K562 (cell line): ENCODE results near the gene IGSF23. TPM values are rescaled to one million over a fixed set of nuclear protein-coding genes. Genes with fewer than 3 reads are reported as not detected.

Experiments used
- ATAC-seq: fragments of 200-7000 bp; cut with Tn5 transposase; 3 replicates; pipeline ENCODE4 v1.9.1; 2020; ENCODE audit warnings: moderate library complexity
- BruUV-seq: library from RNA; stranded (reverse); fragments of 400-500 nt; replicated peaks from 2 replicates; lab custom pipeline; 2021; lab: Mats Ljungman, UMichigan
- CTCF ChIA-PET: fragments of 300-600 bp; formaldehyde crosslinking; extraction: SDS; loops from one replicate; lab custom pipeline; 2021; ENCODE audit warnings: low intra/inter-chr PET ratio; lab: Yijun Ruan, JAX
- POLR2A ChIA-PET: fragments of 300-600, 350-650 bp; sonication (Branson Sonifier 250); formaldehyde crosslinking; extraction: SDS; loops from one replicate; lab custom pipeline; 2021; ENCODE audit warnings: antibody characterized with exemption, inconsistent platforms; lab: Yijun Ruan, JAX
- DNase-seq, 4 experiments: peaks; one replicate each; pipeline versions ENCODE4 v3.0.0 to v3.0.0-alpha.2; 2011 to 2018; ENCODE audit warnings: low spot score in 3 of 4, mixed read lengths in 3 of 4; ENCODE audit errors: extremely low read depth in 1 of 4
- FAIRE-seq: peaks from 2 replicates; lab custom pipeline; 2011; peaks lifted over from hg19 to GRCh38; lab: Jason Lieb, UNC
- H2AFZ ChIP-seq: 2 replicates; pipeline ENCODE4 v1.6.0; 2011; ENCODE audit warnings: low read depth, low read length, control low read depth, inconsistent platforms
- H3K27ac ChIP-seq: fragments of 200-600 bp; 3 replicates; pipeline ENCODE4 v1.8.0; 2011; ENCODE audit warnings: low read depth, mild to moderate bottlenecking, control low read depth, inconsistent platforms, low read length, moderate library complexity, mixed read lengths; ENCODE audit errors: extremely low read depth
- H3K27me3 ChIP-seq, 2 experiments: fragments of 300-600 bp in 1 of 2; 2 replicates in 1 of 2; 3 replicates in 1 of 2; pipeline versions ENCODE4 v1.6.0 to v1.8.0; 2011; ENCODE audit warnings: inconsistent platforms in 2 of 2, low read length in 2 of 2, mild to moderate bottlenecking in 1 of 2, mixed read lengths in 1 of 2, moderate library complexity in 1 of 2; ENCODE audit not compliant: control insufficient read depth in 2 of 2, insufficient read depth in 2 of 2
- H3K36me3 ChIP-seq: fragments of 300-600 bp; 3 replicates; pipeline ENCODE4 v1.8.0; 2011; ENCODE audit warnings: mild to moderate bottlenecking, low read length, inconsistent platforms; ENCODE audit not compliant: control insufficient read depth, insufficient read depth
- H3K4me1 ChIP-seq, 2 experiments: fragments of 200-600 bp in 1 of 2; replicated peaks in 1 of 2; 2 replicates in 1 of 2; 3 replicates in 1 of 2; pipeline versions ENCODE4 v1.5.1 to v1.8.0; 2011; ENCODE audit warnings: inconsistent platforms in 2 of 2, low read length in 2 of 2, mild to moderate bottlenecking in 1 of 2, mixed read lengths in 1 of 2, moderate library complexity in 1 of 2; ENCODE audit not compliant: control insufficient read depth in 2 of 2, insufficient read depth in 2 of 2
- H3K4me2 ChIP-seq: 2 replicates; pipeline ENCODE4 v1.6.1; 2011; ENCODE audit warnings: low read length, control low read depth, inconsistent platforms, mixed read lengths; ENCODE audit not compliant: insufficient read depth
- H3K4me3 ChIP-seq: fragments of 200-600 bp; sonication (generic), shearing (Covaris generic); 2 replicates; pipeline ENCODE4 v1.5.1; 2016; ENCODE audit warnings: control low read depth, inconsistent platforms
- H3K79me2 ChIP-seq: fragments of 200-600 bp; 3 replicates; pipeline ENCODE4 v1.8.0; 2011; ENCODE audit warnings: low read length, inconsistent platforms; ENCODE audit not compliant: control insufficient read depth, insufficient read depth
- H3K9ac ChIP-seq, 2 experiments: 2 replicates each; pipeline versions ENCODE4 v1.6.0 to v1.6.1; 2011; ENCODE audit warnings: low read depth in 2 of 2, low read length in 2 of 2, control low read depth in 1 of 2, inconsistent platforms in 1 of 2, mild to moderate bottlenecking in 1 of 2, mixed read lengths in 1 of 2; ENCODE audit not compliant: insufficient read depth in 1 of 2
- H3K9me1 ChIP-seq: one replicate; pipeline ENCODE4 v1.6.0; 2011; ENCODE audit warnings: inconsistent platforms, mild to moderate bottlenecking, low read length, moderate library complexity; ENCODE audit not compliant: control insufficient read depth, insufficient read depth
- H3K9me3 ChIP-seq: replicated peaks from 2 replicates; pipeline ENCODE4 v1.5.1; 2011; ENCODE audit warnings: low read depth, low read length, inconsistent platforms; ENCODE audit not compliant: control insufficient read depth, insufficient read depth
- H4K20me1 ChIP-seq: replicated peaks from 2 replicates; pipeline ENCODE4 v1.6.1; 2011; ENCODE audit warnings: low read length, inconsistent platforms, mixed read lengths; ENCODE audit not compliant: control insufficient read depth, insufficient read depth
- ADNP ChIP-seq: fragments of 200-800 bp; sonication (Bioruptor generic); IDR thresholded peaks from 2 replicates; pipeline ENCODE4 v1.6.1; 2016; ENCODE audit warnings: missing genetic modification characterization, missing compliant biosample characterization
- ARID1B ChIP-seq: fragments of 450-650 bp; IDR thresholded peaks from 2 replicates; pipeline ENCODE4 v1.6.1; 2016; ENCODE audit warnings: antibody characterized with exemption, mild to moderate bottlenecking, inconsistent platforms
- BCOR ChIP-seq: fragments of 450-650 bp; IDR thresholded peaks from 2 replicates; pipeline ENCODE4 v1.6.1; 2016
- CHD4 ChIP-seq: fragments of 200-600 bp; sonication (generic); IDR thresholded peaks from 3 replicates; pipeline ENCODE4 v1.6.1; 2012; ENCODE audit warnings: low read depth, mild to moderate bottlenecking, mixed read lengths, low read length, inconsistent platforms; ENCODE audit not compliant: insufficient read depth, insufficient replicate concordance, poor library complexity, severe bottlenecking
- ETV1 ChIP-seq: fragments of 450-650 bp; conservative IDR thresholded peaks from 2 replicates; pipeline ENCODE4 v1.6.1; 2016; ENCODE audit warnings: missing genetic modification characterization, control low read depth, low read depth, missing compliant biosample characterization
- HMBOX1 ChIP-seq: sonication (generic); IDR thresholded peaks from 2 replicates; pipeline ENCODE4 v1.6.1; 2016
- KDM1A ChIP-seq, 2 experiments: fragments of 450-650 bp; IDR thresholded peaks; 2 replicates each; pipeline ENCODE4 v1.6.1; 2016; ENCODE audit warnings: mild to moderate bottlenecking in 2 of 2
- KLF16 ChIP-seq: IDR thresholded peaks from 2 replicates; pipeline ENCODE4 v1.6.1; 2016; ENCODE audit warnings: antibody characterized with exemption
- MCM3 ChIP-seq: fragments of 450-650 bp; IDR thresholded peaks from 2 replicates; pipeline ENCODE4 v1.6.1; 2016
- PBX2 ChIP-seq, 2 experiments: IDR thresholded peaks in 1 of 2; conservative IDR thresholded peaks in 1 of 2; 2 replicates each; pipeline ENCODE4 v1.6.1; 2016; ENCODE audit warnings: low read depth in 2 of 2, mild to moderate bottlenecking in 1 of 2, missing compliant biosample characterization in 1 of 2, missing genetic modification characterization in 1 of 2, moderate library complexity in 1 of 2
- PHF20 ChIP-seq: fragments of 450-650 bp; IDR thresholded peaks from 2 replicates; pipeline ENCODE4 v1.6.1; 2018; ENCODE audit not compliant: partially characterized antibody
- PHF21A ChIP-seq: fragments of 450-650 bp; IDR thresholded peaks from 2 replicates; pipeline ENCODE4 v1.6.1; 2017; ENCODE audit warnings: low read depth, borderline replicate concordance
- RBFOX2 ChIP-seq: fragments of 200-400 bp; formaldehyde crosslinking; IDR thresholded peaks from 2 replicates; pipeline ENCODE4 v1.6.1; 2017; ENCODE audit warnings: low read depth, mild to moderate bottlenecking, low read length, moderate library complexity
- RBM25 ChIP-seq: fragments of 200-400 bp; formaldehyde crosslinking; IDR thresholded peaks from 2 replicates; pipeline ENCODE4 v1.6.1; 2018; ENCODE audit warnings: low read length, low read depth, moderate library complexity; ENCODE audit not compliant: severe bottlenecking
- SMAD4 ChIP-seq: fragments of 250-450 bp; sonication (Bioruptor Pico); conservative IDR thresholded peaks from 2 replicates; pipeline ENCODE4 v1.8.0; 2021; ENCODE audit warnings: inconsistent platforms, mild to moderate bottlenecking, moderate library complexity
- TAL1 ChIP-seq: fragments of 450-650 bp; IDR thresholded peaks from 2 replicates; pipeline ENCODE4 v1.6.1; 2016; ENCODE audit warnings: mild to moderate bottlenecking
- TBL1XR1 ChIP-seq, 2 experiments: IDR thresholded peaks; 2 replicates each; pipeline ENCODE4 v1.6.1; 2012; ENCODE audit warnings: improper control_type of control experiment in 2 of 2, low read length in 2 of 2, mild to moderate bottlenecking in 1 of 2
- TCF3 ChIP-seq: sonication (generic); formaldehyde crosslinking; IDR thresholded peaks from 2 replicates; pipeline ENCODE4 v1.4.0; 2020; ENCODE audit warnings: mild to moderate bottlenecking, missing genetic modification reagents
- ZNF24 ChIP-seq: fragments of 450-650 bp; IDR thresholded peaks from 2 replicates; pipeline ENCODE4 v1.6.1; 2016
- ZNF717 ChIP-seq: fragments of 250-450 bp; sonication (Bioruptor Pico); IDR thresholded peaks from 2 replicates; pipeline ENCODE4 v1.5.0; 2021
- WGBS: fragments of 100-300 bp; shearing (Covaris generic); methylation state at CpG from one replicate; pipeline ENCODE4 v1.1.6; 2016; ENCODE audit warnings: low coverage, mixed read lengths; ENCODE audit not compliant: insufficient coverage; ENCODE audit errors: missing lambda C conversion rate; 5-methylcytosine and 5-hydroxymethylcytosine counted together
- in situ Hi-C: fragments of 300-500 bp; cut with MboI; formaldehyde crosslinking; loops from 4 replicates; pipeline ENCODE4 v1.15.0; 2018; ENCODE audit warnings: inconsistent platforms, mixed read lengths
- intact Hi-C: fragments of 100-400 bp; cut with micrococcal nuclease; formaldehyde crosslinking; loops from 2 replicates; pipeline ENCODE4 v1.14.2; 2022
- polyA plus RNA-seq, 8 experiments: library from polyadenylated mRNA; depleted of rRNA in 4 of 8; stranded (reverse) in 5 of 8; unstranded in 3 of 8; fragments of >200 nt; fragmentation: Nextera tagmentation in 2 of 8; fragmentation: Illumina TruSeq in 1 of 8; extraction: Ambion mirVana in 2 of 8; extraction: Trizol in 1 of 8; gene quantifications; 2 replicates each; pipeline versions ENCODE4 v1.2.1 to v1.2.3, GENCODE V29; 2011 to 2014; ENCODE audit warnings: inconsistent platforms in 1 of 8, missing spikeins in 1 of 8
- total RNA-seq, 7 experiments: library from RNA; depleted of rRNA in 6 of 7; stranded (reverse); fragments of >200 nt in 6 of 7; fragmentation: Illumina TruSeq in 2 of 7; extraction: Trizol in 2 of 7; gene quantifications; 2 replicates each; pipeline versions ENCODE4 v1.2.1 to v1.2.3, GENCODE V29; 2011 to 2021; ENCODE audit warnings: low replicate concordance in 1 of 7

IGSF23 gene
- total and polyA plus RNA-seq, 9 of the 15 experiments (the other 6 are each of a cell fraction or from before 2014, with no cell fraction given), result not detected

- TF ChIP-seq ETV1 (tag), result 0 out of 2 replicates have a peak, but pooled peaks have one; percentile 20
- TF ChIP-seq PHF20, result peak; percentile 60
- no peak for TF ChIP-seq MCM3
- TF ChIP-seq BCOR, result peak; percentile 98
- no peak for TF ChIP-seq ZNF717 (CRISPR knock-in tag)
- TF ChIP-seq PHF21A, result 0 out of 2 replicates have a peak, but pooled peaks have one; percentile 26
- TF ChIP-seq CHD4, result peak; percentile 74
- peak; percentile 68 for TF ChIP-seq ADNP (tag)
- peak; percentile 94 for TF ChIP-seq ZNF24
- peak; percentile 78 to 90 for TF ChIP-seq KDM1A (IDR thresholded peaks at IDR 0.05)
These were observed 40.2 kb upstream of the IGSF23 start (continued) for GRCh38 chr19:44573183-44573582.

DNA sequence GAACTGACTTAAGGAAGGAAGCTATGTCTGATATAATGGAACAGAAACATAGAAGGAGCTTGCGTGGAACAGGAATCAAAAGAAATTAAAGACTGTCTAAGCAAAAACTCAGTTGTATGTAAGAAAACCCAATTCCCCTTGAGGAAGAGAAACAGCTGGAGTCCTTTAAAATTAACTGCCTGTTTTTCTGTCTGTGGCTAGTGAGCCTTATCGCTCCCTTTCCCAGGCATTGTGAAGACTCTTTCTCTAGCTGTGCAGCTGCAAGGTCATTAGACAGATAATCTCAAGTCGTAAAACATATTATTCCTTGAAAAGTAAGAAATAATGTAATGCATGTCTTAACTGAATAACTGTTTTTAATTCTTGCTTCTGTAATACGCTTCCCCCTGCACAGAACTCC, 39.7 kb upstream of the IGSF23 start:
- WGBS, result 11% methylated on average over 4 of the region's 4 CpGs
- H3K27ac ChIP-seq, result peak overlapping the region; percentile 47; the same call in 2 of the 3 replicates
- POLR2A ChIA-PET, result interaction anchor here (0.7 to 1.2 kb wide), 3 partner anchors 11 to 84 kb away, joined by 3 read pairs; no protein-coding TSS in a partner anchor
- no peak for TF ChIP-seq PBX2 (CRISPR knock-in tag; IDR thresholded peaks at IDR 0.05; ENCODE audit: low read depth)
- TF ChIP-seq PBX2 (tag; conservative IDR thresholded peaks at IDR 0.05; ENCODE audit: low read depth), result peak; percentile 35; the same call in 1 of the 2 replicates
- peak; percentile 58; the same call in 1 of the 2 replicates for TF ChIP-seq KLF16
- TF ChIP-seq SMAD4 (CRISPR knock-in tag), result peak; percentile 34; the same call in 1 of the 2 replicates
- TF ChIP-seq HMBOX1, result peak; percentile 89
- peak; percentile 60 for TF ChIP-seq ARID1B
- no peak for TF ChIP-seq RBFOX2
- TF ChIP-seq TAL1, result peak; percentile 44; the same call in 1 of the 2 replicates
- no peak for TF ChIP-seq RBM25
- peak in 1 of 2 experiments; percentile 55; a peak in 1 of 4 replicates for TF ChIP-seq TBL1XR1 (IDR thresholded peaks at IDR 0.05; ENCODE audit: low read length in 2 of 2)
- TF ChIP-seq TCF3 (CRISPR knock-in tag), result peak; percentile 72

More for the DNA sequence above, 39.7 kb upstream of the IGSF23 start:
- Histone ChIP-seq H3K79me2 (no peaks in the 10 kb centered on the region), H3K9me1 (no peaks in the 10 kb centered on the region), H3K4me3 (no peak overlapping the region), H3K27me3 (no peaks in the 10 kb centered on the region), H3K4me1 (peaks cover 12 to 33% of the 10 kb centered on the region in 2 experiments), H2AFZ (peak overlapping the region; percentile 66), H3K9me3 (no peaks in the 10 kb centered on the region), H4K20me1 (no peaks in the 10 kb centered on the region), H3K36me3 (no peaks in the 10 kb centered on the region), H3K9ac (peak overlapping the region in 1 of 2 experiments; percentile 32; a peak in 1 of 4 replicates), H3K4me2 (peak overlapping the region; percentile 57)
- CTCF ChIA-PET, result no interaction called here
- ATAC-seq (no peak), DNase-seq (peak in 1 of 4 experiments; percentile 51), FAIRE-seq (no peak)
- in situ Hi-C loops, result loop anchor here (5.0 kb wide), 3 partner anchors 84 to 204 kb away; partner anchors contain the start of gene CBLC
- BruUV-seq, result no TSS peak
- intact Hi-C loops, result loop anchor here (5.0 to 10.0 kb wide), 2 partner anchors 111 to 274 kb away; partner anchors contain the start of gene NECTIN2
